Activated T-cell treated with anti-CD3 and anti-CD28 coated beads for 48 hours (primary cell): ENCODE results near the gene VGLL4.
"Not testable (repeated sequence)": the region's sequence is repeated elsewhere in the genome, so short reads cannot be mapped to it uniquely, and the experiment has no call there.

Source experiments
- DNase-seq: peaks from one replicate; pipeline ENCODE4 v3.0.0-alpha.2; 2020; ENCODE audit warnings: low read depth

Gene VGLL4

GRCh38 chr3:11532931-11533391 lies 110.8 kb downstream of the VGLL4 start:
- no peak for DNase-seq

- DNase-seq, result no peak
These were observed 113.5 kb downstream of the VGLL4 start for GRCh38 chr3:11530153-11530721.

- no peak for DNase-seq
These were observed 114.4 kb downstream of the VGLL4 start for GRCh38 chr3:11529281-11529680.

- DNase-seq, result not testable (repeated sequence)
These were observed 117.6 kb downstream of the VGLL4 start for GRCh38 chr3:11526121-11526520.

- DNase-seq, result no peak
These were observed 120.1 kb downstream of the VGLL4 start for GRCh38 chr3:11523572-11524101.

GRCh38 chr3:11522953-11523571 lies 120.7 kb downstream of the VGLL4 start:
- DNase-seq, result no peak

GRCh38 chr3:11522398-11522715 lies 121.4 kb downstream of the VGLL4 start:
- no peak for DNase-seq

- DNase-seq, result no peak
These were observed 122.5 kb downstream of the VGLL4 start for GRCh38 chr3:11521167-11521566.

GRCh38 chr3:11517601-11518000 lies 126.1 kb downstream of the VGLL4 start:
- DNase-seq, result no peak

- DNase-seq, result no peak
These were observed 129.4 kb downstream of the VGLL4 start for GRCh38 chr3:11514191-11514821.

GRCh38 chr3:11513817-11514135 lies 129.9 kb downstream of the VGLL4 start:
- no peak for DNase-seq

- not testable (repeated sequence) for DNase-seq
These were observed 130.4 kb downstream of the VGLL4 start for GRCh38 chr3:11513125-11513816.

- DNase-seq, result not testable (repeated sequence)
These were observed 132.1 kb downstream of the VGLL4 start for GRCh38 chr3:11511606-11512005.

GRCh38 chr3:11510356-11510755 lies 133.4 kb downstream of the VGLL4 start:
- no peak for DNase-seq

- no peak for DNase-seq
These were observed 133.7 kb downstream of the VGLL4 start for GRCh38 chr3:11510001-11510340.

GRCh38 chr3:11509173-11510000 lies 134.3 kb downstream of the VGLL4 start:
- DNase-seq, result no peak

- no peak for DNase-seq
These were observed 135.2 kb downstream of the VGLL4 start for GRCh38 chr3:11508346-11509172.

- DNase-seq, result no peak
These were observed 136.0 kb downstream of the VGLL4 start for GRCh38 chr3:11507719-11508118.
